ENCODE results near the gene FGF14.

DNA sequence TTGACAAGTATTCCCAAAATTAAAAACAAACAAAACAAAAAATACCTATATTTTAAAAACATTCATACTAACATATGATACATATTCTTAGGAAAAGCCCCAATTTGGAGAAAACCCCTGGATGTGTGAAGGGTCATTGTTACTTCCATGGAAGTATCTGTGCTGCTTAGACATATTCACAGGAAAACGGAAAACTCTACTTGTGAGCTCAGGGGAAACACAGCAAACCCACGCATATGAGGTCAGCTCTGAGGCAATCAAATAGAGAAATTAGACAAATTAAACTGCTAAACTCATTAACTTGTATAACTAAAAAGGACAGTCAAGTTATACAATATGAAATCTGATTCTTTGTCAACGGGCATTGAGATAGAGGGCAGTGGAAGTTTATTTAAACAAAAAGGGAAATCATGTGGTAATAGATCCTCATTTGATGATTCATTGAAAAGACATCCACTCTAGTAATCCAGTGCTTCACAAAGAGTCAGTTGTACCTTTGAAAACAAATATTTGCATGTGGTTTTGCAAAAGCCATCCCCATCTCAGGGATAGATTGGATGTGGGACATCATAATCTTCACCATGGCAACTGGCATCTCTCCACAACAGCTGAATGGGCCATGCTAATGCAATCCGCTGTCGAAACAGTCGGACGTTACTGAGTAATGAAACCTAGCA lies 526.0 kb downstream of the FGF14 start:
- TF ChIP-seq, protein P1, sequence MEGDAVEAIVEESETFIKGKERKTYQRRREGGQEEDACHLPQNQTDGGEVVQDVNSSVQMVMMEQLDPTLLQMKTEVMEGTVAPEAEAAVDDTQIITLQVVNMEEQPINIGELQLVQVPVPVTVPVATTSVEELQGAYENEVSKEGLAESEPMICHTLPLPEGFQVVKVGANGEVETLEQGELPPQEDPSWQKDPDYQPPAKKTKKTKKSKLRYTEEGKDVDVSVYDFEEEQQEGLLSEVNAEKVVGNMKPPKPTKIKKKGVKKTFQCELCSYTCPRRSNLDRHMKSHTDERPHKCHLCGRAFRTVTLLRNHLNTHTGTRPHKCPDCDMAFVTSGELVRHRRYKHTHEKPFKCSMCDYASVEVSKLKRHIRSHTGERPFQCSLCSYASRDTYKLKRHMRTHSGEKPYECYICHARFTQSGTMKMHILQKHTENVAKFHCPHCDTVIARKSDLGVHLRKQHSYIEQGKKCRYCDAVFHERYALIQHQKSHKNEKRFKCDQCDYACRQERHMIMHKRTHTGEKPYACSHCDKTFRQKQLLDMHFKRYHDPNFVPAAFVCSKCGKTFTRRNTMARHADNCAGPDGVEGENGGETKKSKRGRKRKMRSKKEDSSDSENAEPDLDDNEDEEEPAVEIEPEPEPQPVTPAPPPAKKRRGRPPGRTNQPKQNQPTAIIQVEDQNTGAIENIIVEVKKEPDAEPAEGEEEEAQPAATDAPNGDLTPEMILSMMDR (IDR thresholded peaks at IDR 0.05; ENCODE audit: extremely low read depth in 1 of 2, insufficient read depth in 1 of 2, low read depth in 1 of 2, low read length in 2 of 2) = no peak
- no peak for TF ChIP-seq POLR2AphosphoS5 (IDR thresholded peaks at IDR 0.05; ENCODE audit: insufficient read depth, low read depth, low read length)
- no peak for TF ChIP-seq MYC (IDR thresholded peaks at IDR 0.05; ENCODE audit: low read depth, low read length)
- no peak for TF ChIP-seq EZH2 (IDR thresholded peaks at IDR 0.05; ENCODE audit: borderline replicate concordance, low read depth, low read length, severe bottlenecking)
- TF ChIP-seq, protein P2, sequence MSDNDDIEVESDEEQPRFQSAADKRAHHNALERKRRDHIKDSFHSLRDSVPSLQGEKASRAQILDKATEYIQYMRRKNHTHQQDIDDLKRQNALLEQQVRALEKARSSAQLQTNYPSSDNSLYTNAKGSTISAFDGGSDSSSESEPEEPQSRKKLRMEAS (IDR thresholded peaks at IDR 0.05; ENCODE audit: insufficient read depth, insufficient read length) = no peak
- no peak for TF ChIP-seq JUN (IDR thresholded peaks at IDR 0.05; ENCODE audit: borderline replicate concordance, insufficient read depth, insufficient read length, low read depth)
- no peak for TF ChIP-seq POLR2A (IDR thresholded peaks at IDR 0.05; ENCODE audit: low read depth, low read length)
- TF ChIP-seq FOS (IDR thresholded peaks at IDR 0.05; ENCODE audit: borderline replicate concordance, insufficient read depth, low read length) = no peak
